Choroid plexus epithelial cell (primary cell): ENCODE results near the gene GLIS2.

Experiments used
- DNase-seq: peaks from one replicate; pipeline ENCODE4 v3.0.0-alpha.2; 2010; ENCODE audit warnings: low read depth
- H3K4me3 ChIP-seq: 2 replicates; pipeline ENCODE4 v1.5.1; 2011; ENCODE audit warnings: low read depth, mild to moderate bottlenecking, control low read depth, low read length, moderate library complexity
- CTCF ChIP-seq: conservative IDR thresholded peaks from 2 replicates; pipeline ENCODE4 v1.5.1; 2011; ENCODE audit warnings: low read depth, mild to moderate bottlenecking, control low read depth, inconsistent platforms, low read length, moderate library complexity

Gene GLIS2

DNA sequence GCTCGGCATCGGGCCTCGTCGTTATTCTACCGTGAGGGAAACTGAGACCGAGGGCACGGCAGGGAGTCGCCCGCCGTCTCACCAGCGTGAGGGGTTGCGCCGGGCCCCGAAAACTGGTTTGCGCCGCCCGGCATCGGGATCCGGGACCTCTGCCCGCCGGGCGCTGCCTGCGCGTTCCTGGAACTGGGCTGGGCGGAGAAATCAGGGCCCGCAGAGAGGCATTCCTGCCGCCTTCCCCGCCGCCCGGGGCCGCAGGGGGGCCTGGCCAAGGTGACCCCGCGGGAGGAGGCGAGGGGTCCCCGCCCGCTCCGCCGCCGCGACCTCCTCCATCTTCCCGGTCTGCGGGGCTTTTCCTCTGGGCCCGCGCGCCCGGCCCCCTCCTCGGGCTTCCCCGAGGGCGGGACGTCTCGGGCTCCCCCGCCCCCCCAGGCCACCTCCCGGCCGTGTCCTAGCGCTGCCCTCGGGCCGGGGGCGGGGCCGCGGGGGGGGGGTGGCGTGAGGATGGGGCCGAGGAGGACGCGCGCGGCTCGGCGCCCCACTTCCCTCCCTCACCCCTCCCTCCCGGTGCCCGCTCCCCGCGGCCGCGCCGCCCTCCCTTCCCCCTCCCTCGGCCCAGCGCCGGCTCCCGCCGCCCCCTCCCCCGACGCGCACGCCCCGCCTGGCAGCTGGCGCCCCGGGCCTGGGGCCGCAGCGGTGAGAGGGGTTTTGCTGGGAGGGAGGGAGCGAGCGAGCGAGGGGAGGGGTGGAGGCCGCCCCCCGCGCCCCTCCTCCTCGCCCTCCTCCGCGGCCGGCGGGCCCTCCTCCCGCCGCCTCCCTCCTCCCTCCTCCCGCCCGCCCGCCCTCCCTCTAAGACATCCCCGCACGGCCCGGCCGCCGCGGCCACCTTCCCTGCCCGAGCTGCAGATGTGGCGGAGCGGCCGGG, at the start of gene GLIS2:
TSS of gene GLIS2 (plus strand) at position 882 of the 922 bp plus-strand sequence. CDS start 16,214 bp downstream, outside the sequence.
- peak; percentile 75 for DNase-seq
- TF ChIP-seq CTCF, result no peak
- H3K4me3 ChIP-seq, result peak within 1 kb of the TSS; percentile 64

DNA sequence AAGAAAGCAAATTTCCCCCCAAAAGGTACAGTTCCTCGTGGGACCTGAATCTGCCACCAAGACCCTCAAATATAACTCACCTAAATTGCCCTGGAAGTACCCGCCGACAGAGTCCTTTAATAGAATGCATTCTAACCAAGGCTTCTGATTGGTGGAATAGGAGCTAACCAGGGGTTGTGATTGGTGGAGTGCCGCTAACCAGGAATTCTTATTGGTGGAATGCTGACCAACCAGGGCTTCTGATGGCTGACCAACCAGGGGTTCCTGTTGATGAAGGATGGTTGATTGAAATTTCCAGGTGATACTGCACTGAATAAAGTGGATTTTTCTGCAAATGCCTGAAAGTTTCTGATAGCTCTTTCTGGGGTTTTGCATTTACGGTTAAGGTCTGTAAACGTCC, 49.5 kb upstream of the GLIS2 start:
- TF ChIP-seq CTCF, result no peak
- peak; percentile 45 for DNase-seq
- H3K4me3 ChIP-seq, result no peak overlapping the region

DNA sequence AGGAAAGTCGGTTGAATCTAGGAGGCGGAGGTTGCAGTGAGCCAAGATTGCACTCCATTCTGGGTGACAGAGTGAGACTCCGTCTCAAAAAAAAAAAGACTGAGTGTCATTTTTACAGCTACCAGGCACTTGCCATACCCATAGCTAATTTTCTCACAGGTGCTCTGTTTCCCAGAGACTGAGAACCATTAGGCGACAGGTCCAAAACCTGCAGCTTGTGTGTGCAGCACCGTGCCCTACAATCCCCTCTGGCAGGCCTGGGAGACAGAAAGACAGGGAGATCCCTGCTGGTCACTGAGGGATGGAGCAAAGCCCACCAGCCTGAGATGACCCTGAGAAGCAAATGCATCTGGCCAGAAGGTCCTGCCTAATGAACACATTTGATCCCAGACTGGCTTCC, 45.8 kb upstream of the GLIS2 start:
- DNase-seq, result no peak
- no peak overlapping the region for H3K4me3 ChIP-seq
- no peak for TF ChIP-seq CTCF

- H3K4me3 ChIP-seq, result no peak overlapping the region
- TF ChIP-seq CTCF, result no peak
- no peak for DNase-seq
Measured at GRCh38 chr16:4270595-4270994, 45.3 kb upstream of the GLIS2 start.

- TF ChIP-seq CTCF, result no peak
- DNase-seq, result peak; percentile 95
- H3K4me3 ChIP-seq, result peak overlapping the region; percentile 95
Measured at GRCh38 chr16:4271176-4272113, 44.4 kb upstream of the GLIS2 start.

GRCh38 chr16:4272114-4272956, 43.5 kb upstream of the GLIS2 start:
- DNase-seq, result peak; percentile 38
- TF ChIP-seq CTCF, result no peak
- peak overlapping the region; percentile 95 for H3K4me3 ChIP-seq
